ENCODE results near the gene BCO1.

DNA sequence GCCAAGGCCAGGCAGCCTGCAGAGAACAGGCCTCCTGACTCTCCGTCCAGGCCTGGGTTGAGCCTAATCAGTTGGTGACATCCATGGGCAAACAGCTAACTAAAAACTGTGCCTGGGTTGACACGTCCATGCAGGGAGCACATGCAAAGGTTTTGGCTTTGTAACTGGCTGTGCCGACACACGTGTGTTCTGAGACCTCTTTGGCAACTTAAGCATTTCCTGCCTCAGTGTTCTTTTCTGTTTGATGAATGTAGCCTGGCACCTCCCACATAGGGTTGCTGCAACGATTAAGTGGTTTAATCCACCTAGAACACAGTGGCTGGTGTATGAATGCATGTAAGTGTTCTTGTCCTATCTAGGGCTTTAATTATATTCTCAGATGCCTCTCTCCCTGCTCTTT lies 3.2 kb downstream of the BCO1 start:
- TF ChIP-seq POU6F1 (CRISPR knock-in tag; IDR thresholded peaks at IDR 0.05; ENCODE audit: borderline replicate concordance, low read depth) (no peak), RARB (CRISPR knock-in tag; IDR thresholded peaks at IDR 0.05) (no peak), TCF4 (CRISPR knock-in tag; IDR thresholded peaks at IDR 0.05; ENCODE audit: borderline replicate concordance) (no peak), GLIS3 (CRISPR knock-in tag; IDR thresholded peaks at IDR 0.05) (no peak), PPARA (CRISPR knock-in tag; IDR thresholded peaks at IDR 0.05; ENCODE audit: borderline replicate concordance) (no peak), ZFP30 (CRISPR knock-in tag; IDR thresholded peaks at IDR 0.05) (no peak)
- TF ChIP-seq, protein P1, sequence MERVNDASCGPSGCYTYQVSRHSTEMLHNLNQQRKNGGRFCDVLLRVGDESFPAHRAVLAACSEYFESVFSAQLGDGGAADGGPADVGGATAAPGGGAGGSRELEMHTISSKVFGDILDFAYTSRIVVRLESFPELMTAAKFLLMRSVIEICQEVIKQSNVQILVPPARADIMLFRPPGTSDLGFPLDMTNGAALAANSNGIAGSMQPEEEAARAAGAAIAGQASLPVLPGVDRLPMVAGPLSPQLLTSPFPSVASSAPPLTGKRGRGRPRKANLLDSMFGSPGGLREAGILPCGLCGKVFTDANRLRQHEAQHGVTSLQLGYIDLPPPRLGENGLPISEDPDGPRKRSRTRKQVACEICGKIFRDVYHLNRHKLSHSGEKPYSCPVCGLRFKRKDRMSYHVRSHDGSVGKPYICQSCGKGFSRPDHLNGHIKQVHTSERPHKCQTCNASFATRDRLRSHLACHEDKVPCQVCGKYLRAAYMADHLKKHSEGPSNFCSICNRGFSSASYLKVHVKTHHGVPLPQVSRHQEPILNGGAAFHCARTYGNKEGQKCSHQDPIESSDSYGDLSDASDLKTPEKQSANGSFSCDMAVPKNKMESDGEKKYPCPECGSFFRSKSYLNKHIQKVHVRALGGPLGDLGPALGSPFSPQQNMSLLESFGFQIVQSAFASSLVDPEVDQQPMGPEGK (CRISPR knock-in tag; IDR thresholded peaks at IDR 0.05; ENCODE audit: borderline replicate concordance) = no peak
- TF ChIP-seq, protein P2, sequence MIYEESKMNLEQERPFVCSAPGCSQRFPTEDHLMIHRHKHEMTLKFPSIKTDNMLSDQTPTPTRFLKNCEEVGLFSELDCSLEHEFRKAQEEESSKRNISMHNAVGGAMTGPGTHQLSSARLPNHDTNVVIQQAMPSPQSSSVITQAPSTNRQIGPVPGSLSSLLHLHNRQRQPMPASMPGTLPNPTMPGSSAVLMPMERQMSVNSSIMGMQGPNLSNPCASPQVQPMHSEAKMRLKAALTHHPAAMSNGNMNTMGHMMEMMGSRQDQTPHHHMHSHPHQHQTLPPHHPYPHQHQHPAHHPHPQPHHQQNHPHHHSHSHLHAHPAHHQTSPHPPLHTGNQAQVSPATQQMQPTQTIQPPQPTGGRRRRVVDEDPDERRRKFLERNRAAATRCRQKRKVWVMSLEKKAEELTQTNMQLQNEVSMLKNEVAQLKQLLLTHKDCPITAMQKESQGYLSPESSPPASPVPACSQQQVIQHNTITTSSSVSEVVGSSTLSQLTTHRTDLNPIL (CRISPR knock-in tag; IDR thresholded peaks at IDR 0.05; ENCODE audit: low read depth) = no peak
